Ishikawa (cell line): ENCODE measurements around the gene KCNJ11.

ENCODE experiments used
- CEBPB ChIP-seq: IDR thresholded peaks from 2 replicates; pipeline ENCODE4 v1.6.1; 2012
- CREB1 ChIP-seq: IDR thresholded peaks from 2 replicates; pipeline ENCODE4 v1.6.1; 2012; ENCODE audit warnings: low read depth
- EGR1 ChIP-seq: IDR thresholded peaks from 2 replicates; pipeline ENCODE4 v1.6.1; 2012
- EP300 ChIP-seq: IDR thresholded peaks from 2 replicates; pipeline ENCODE4 v1.6.1; 2012; ENCODE audit warnings: borderline replicate concordance
- FOXM1 ChIP-seq: IDR thresholded peaks from 2 replicates; pipeline ENCODE4 v1.6.1; 2012; ENCODE audit warnings: low read depth, borderline replicate concordance
- MAX ChIP-seq: IDR thresholded peaks from 2 replicates; pipeline ENCODE4 v1.6.1; 2012
- NFIC ChIP-seq: IDR thresholded peaks from 2 replicates; pipeline ENCODE4 v1.6.1; 2012
- RAD21 ChIP-seq: IDR thresholded peaks from 2 replicates; pipeline ENCODE4 v1.6.1; 2012; ENCODE audit warnings: low read depth
- REST ChIP-seq: IDR thresholded peaks from 2 replicates; pipeline ENCODE4 v1.6.1; 2012; ENCODE audit warnings: low read depth, mild to moderate bottlenecking
- TAF1 ChIP-seq: IDR thresholded peaks from 2 replicates; pipeline ENCODE4 v1.6.1; 2012; ENCODE audit warnings: low read depth, mild to moderate bottlenecking
- TCF12 ChIP-seq: IDR thresholded peaks from 2 replicates; pipeline ENCODE4 v1.6.1; 2012; ENCODE audit warnings: low read depth
- TEAD4 ChIP-seq: IDR thresholded peaks from 2 replicates; pipeline ENCODE4 v1.6.1; 2012
- USF1 ChIP-seq: IDR thresholded peaks from 2 replicates; pipeline ENCODE4 v1.6.1; 2012
- YY1 ChIP-seq: IDR thresholded peaks from 2 replicates; pipeline ENCODE4 v1.6.1; 2012; ENCODE audit warnings: low read depth
- ZBTB7A ChIP-seq: IDR thresholded peaks from 2 replicates; pipeline ENCODE4 v1.6.1; 2012; ENCODE audit warnings: low read depth

The KCNJ11 gene

GRCh38 chr11:17397311-17398002 is 9.0 kb upstream of the KCNJ11 start:
- no peak for TF ChIP-seq EP300
- no peak for TF ChIP-seq EGR1
- no peak for TF ChIP-seq NFIC

GRCh38 chr11:17396598-17397310 is 8.3 kb upstream of the KCNJ11 start:
- no peak for TF ChIP-seq MAX
- no peak for TF ChIP-seq FOXM1
- no peak for TF ChIP-seq CEBPB
- no peak for TF ChIP-seq NFIC
- TF ChIP-seq ZBTB7A, result no peak
- no peak for TF ChIP-seq REST
- no peak for TF ChIP-seq RAD21
- TF ChIP-seq TCF12, result no peak
- TF ChIP-seq YY1, result no peak
- TF ChIP-seq TAF1, result no peak
- no peak for TF ChIP-seq CREB1
- no peak for TF ChIP-seq USF1
- TF ChIP-seq EGR1, result no peak
- TF ChIP-seq TEAD4, result no peak
- TF ChIP-seq EP300, result no peak

GRCh38 chr11:17395978-17396377 is 7.5 kb upstream of the KCNJ11 start:
- TF ChIP-seq TAF1 (no peak), TCF12 (no peak), ZBTB7A (no peak), EP300 (no peak), REST (no peak), EGR1 (no peak), CREB1 (no peak), TEAD4 (no peak), FOXM1 (no peak), YY1 (no peak), CEBPB (no peak), MAX (no peak), USF1 (no peak)

- TF ChIP-seq ZBTB7A (no peak), TEAD4 (no peak), USF1 (no peak), TCF12 (no peak), MAX (no peak), EGR1 (no peak), TAF1 (no peak), CREB1 (no peak), YY1 (no peak), NFIC (no peak), RAD21 (no peak), EP300 (no peak), REST (no peak), CEBPB (no peak), FOXM1 (no peak)
These were observed 7.1 kb upstream of the KCNJ11 start for GRCh38 chr11:17395554-17395961.
